HepG2 (cell line): ENCODE data around the gene EEA1. TPM values are rescaled to one million over a fixed set of nuclear protein-coding genes. Genes with fewer than 3 reads are reported as not detected.

Experiments used
- JDP2 ChIP-seq: sonication (generic); formaldehyde crosslinking; IDR thresholded peaks from 2 replicates; pipeline ENCODE4 v1.8.1; 2022; ENCODE audit warnings: missing genetic modification reagents, borderline replicate concordance
- MAFG ChIP-seq: sonication (generic); formaldehyde crosslinking; IDR thresholded peaks from 2 replicates; pipeline ENCODE4 v1.5.1; 2020; ENCODE audit warnings: mild to moderate bottlenecking, missing genetic modification reagents
- polyA plus RNA-seq, 8 experiments: library from polyadenylated mRNA; depleted of rRNA in 3 of 8; stranded (reverse) in 7 of 8; unstranded in 1 of 8; fragments of >200 nt; fragmentation: Illumina TruSeq in 4 of 8; extraction: Trizol in 4 of 8; gene quantifications; 2 replicates each; pipeline versions ENCODE4 v1.2.1 to v1.2.3, GENCODE V29; 2011 to 2016; ENCODE audit warnings: low read depth in 4 of 8, missing spikeins in 1 of 8, mixed read lengths in 1 of 8; ENCODE audit not compliant: insufficient read depth in 1 of 8
- total RNA-seq, 5 experiments: library from RNA; depleted of rRNA; stranded (reverse); fragments of >200 nt; fragmentation: Illumina TruSeq; extraction: Trizol; gene quantifications; 2 replicates each; pipeline ENCODE4 v1.2.3, GENCODE V29; 2016; ENCODE audit warnings: low read depth in 1 of 5
- TF ChIP-seq, protein P1 (sequence below): sonication (generic); formaldehyde crosslinking; IDR thresholded peaks from one replicate; pipeline ENCODE4 v1.5.1; 2020; ENCODE audit warnings: mild to moderate bottlenecking, missing genetic modification reagents; ENCODE audit errors: not compliant biosample characterization

The EEA1 gene
- total and polyA plus RNA-seq, 2 of the 13 experiments (the other 11 are each of a cell fraction or from before 2014, with no cell fraction given) = 5.0 to 19.3 TPM

DNA sequence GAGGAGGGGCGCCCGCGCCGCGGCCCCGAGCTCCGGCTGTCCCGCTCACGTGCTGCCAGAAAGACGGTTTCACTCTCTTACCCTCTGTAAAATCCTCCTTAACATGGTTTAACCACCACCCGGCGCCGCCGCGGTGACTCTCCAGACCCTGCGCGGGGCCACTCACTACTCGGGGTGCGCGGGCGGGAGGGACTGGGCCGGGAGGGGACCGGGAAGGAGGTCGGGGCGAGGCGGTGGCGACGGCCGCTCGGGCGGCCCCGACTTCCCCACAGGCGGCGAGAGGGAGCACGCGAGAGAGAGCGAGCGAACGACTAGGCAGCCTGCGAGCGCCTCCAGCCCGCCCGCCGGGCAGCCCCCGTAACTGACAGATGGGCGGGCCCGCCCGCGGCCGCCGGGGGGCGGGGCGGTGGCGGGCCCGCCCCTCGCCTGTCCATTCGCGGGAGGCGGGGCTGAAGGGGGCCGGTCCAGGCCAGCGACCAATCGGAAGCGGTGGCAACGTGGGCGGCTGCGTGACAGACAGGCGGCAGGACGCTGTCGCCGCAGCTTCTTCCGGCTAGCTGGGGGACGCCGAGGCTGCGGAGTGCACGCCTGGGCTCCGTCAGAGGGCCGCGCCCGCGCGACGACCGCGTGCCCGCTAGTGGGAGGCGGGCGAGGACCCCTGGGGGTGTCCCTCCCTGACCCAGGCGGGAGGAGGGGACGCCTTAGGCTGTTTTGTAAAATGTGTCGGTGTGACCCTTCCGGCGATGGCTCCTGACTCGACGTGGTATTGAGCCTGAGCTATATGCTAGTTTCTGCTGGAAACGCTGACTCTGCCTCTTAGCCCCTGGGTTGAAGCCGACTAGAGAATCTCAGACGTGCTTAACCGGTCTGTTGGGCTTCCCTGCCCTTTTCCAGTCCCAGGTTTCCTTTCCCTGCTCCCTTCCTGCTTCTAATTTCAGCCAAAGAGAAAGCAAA, at the start of gene EEA1 (continued):
- TF ChIP-seq, protein P1, sequence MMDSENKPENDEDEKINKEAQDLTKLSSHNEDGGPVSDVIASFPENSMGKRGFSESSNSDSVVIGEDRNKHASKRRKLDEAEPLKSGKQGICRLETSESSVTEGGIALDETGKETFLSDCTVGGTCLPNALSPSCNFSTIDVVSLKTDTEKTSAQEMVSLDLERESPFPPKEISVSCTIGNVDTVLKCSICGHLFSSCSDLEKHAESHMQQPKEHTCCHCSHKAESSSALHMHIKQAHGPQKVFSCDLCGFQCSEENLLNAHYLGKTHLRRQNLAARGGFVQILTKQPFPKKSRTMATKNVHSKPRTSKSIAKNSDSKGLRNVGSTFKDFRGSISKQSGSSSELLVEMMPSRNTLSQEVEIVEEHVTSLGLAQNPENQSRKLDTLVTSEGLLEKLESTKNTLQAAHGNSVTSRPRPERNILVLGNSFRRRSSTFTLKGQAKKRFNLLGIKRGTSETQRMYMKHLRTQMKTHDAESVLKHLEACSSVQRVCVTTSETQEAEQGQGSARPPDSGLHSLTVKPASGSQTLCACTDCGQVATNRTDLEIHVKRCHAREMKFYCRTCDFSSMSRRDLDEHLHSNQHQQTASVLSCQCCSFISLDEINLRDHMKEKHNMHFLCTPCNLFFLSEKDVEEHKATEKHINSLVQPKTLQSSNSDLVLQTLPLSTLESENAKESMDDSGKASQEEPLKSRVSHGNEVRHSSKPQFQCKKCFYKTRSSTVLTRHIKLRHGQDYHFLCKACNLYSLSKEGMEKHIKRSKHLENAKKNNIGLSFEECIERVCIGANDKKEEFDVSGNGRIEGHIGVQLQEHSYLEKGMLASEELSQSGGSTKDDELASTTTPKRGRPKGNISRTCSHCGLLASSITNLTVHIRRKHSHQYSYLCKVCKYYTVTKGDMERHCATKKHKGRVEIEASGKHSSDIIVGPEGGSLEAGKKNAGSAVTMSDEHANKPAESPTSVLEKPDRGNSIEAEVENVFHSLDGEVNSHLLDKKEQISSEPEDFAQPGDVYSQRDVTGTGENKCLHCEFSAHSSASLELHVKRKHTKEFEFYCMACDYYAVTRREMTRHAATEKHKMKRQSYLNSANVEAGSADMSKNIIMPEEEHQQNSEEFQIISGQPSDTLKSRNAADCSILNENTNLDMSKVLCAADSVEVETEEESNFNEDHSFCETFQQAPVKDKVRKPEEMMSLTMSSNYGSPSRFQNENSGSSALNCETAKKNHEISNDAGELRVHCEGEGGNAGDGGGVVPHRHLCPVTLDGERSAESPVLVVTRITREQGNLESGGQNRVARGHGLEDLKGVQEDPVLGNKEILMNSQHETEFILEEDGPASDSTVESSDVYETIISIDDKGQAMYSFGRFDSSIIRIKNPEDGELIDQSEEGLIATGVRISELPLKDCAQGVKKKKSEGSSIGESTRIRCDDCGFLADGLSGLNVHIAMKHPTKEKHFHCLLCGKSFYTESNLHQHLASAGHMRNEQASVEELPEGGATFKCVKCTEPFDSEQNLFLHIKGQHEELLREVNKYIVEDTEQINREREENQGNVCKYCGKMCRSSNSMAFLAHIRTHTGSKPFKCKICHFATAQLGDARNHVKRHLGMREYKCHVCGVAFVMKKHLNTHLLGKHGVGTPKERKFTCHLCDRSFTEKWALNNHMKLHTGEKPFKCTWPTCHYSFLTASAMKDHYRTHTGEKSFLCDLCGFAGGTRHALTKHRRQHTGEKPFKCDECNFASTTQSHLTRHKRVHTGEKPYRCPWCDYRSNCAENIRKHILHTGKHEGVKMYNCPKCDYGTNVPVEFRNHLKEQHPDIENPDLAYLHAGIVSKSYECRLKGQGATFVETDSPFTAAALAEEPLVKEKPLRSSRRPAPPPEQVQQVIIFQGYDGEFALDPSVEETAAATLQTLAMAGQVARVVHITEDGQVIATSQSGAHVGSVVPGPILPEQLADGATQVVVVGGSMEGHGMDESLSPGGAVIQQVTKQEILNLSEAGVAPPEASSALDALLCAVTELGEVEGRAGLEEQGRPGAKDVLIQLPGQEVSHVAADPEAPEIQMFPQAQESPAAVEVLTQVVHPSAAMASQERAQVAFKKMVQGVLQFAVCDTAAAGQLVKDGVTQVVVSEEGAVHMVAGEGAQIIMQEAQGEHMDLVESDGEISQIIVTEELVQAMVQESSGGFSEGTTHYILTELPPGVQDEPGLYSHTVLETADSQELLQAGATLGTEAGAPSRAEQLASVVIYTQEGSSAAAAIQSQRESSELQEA (CRISPR knock-in tag) = peak; percentile 93
- TF ChIP-seq JDP2 (CRISPR knock-in tag) (no peak), MAFG (CRISPR knock-in tag) (no peak)
